ENCODE results near the gene CNGB1. TPM values are rescaled to one million over a fixed set of nuclear protein-coding genes. Genes with fewer than 3 reads are reported as not detected.

Gene CNGB1
- total RNA-seq, 4 donors from 2014 or later: not detected

DNA sequence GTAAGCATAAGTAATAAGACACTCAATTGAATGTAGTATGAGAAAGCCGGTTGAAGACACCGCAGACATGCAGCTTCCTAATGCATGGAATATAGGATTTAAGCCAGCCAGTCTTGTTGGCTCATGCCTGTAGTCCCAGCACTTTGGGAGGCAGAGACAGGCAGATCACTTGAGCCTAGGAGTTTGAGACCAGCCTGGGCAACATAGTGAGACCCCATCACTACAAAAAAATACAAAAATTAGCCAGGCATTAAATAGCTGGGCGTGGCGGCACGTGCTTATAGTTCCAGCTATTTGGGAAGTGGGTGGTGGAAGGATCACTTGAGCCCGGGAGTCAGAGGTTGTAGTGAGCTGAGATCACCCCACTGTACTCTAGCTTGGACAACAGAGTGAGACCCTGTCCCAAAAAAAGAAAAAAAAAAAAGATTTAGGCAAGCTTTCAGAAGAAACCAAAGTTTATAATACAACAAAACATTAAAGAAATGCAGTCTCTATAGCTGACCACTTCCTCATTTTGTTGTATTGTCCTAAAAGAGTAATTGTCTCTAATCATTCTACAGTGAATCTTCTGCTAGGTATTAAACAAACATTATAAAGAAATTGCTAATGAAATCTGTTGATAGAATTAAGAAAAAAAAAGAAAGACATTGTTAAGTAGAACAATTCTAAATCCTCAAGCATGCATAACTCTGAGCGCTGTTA, 100.0 kb downstream of the CNGB1 start:
- TF ChIP-seq, protein P1, sequence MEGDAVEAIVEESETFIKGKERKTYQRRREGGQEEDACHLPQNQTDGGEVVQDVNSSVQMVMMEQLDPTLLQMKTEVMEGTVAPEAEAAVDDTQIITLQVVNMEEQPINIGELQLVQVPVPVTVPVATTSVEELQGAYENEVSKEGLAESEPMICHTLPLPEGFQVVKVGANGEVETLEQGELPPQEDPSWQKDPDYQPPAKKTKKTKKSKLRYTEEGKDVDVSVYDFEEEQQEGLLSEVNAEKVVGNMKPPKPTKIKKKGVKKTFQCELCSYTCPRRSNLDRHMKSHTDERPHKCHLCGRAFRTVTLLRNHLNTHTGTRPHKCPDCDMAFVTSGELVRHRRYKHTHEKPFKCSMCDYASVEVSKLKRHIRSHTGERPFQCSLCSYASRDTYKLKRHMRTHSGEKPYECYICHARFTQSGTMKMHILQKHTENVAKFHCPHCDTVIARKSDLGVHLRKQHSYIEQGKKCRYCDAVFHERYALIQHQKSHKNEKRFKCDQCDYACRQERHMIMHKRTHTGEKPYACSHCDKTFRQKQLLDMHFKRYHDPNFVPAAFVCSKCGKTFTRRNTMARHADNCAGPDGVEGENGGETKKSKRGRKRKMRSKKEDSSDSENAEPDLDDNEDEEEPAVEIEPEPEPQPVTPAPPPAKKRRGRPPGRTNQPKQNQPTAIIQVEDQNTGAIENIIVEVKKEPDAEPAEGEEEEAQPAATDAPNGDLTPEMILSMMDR (IDR thresholded peaks at IDR 0.05; ENCODE audit: low read depth): no peak

DNA sequence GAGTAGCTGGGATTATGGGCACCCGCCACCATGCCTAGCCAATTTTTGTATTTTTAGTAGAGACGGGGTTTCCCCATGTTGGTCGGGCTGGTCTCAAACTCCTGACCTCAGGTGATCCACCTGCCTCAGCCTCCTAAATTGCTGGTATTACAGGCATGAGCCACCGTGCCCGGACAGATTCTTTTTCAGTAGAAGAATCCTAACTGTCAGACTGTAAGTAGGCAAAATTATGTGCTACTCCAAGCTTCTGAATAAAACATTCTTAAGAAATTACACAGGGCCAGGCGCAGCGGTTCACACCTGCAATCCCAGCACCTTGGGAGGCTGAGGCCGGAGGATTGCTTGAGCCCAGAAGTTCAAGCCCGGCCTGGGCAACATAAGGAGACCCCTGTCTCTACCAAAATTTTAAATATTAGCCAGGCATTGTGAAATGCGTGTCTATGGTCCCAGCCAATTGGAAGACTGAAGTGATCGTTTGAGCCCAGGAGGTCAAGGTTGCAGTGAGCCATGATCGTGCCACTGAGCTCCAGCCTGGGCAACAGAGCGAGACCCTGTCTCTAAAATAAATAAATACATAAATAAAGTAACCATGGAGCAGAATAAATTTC, 101.9 kb downstream of the CNGB1 start:
- TF ChIP-seq, protein P1 (IDR thresholded peaks at IDR 0.05; ENCODE audit: low read depth): no peak

DNA sequence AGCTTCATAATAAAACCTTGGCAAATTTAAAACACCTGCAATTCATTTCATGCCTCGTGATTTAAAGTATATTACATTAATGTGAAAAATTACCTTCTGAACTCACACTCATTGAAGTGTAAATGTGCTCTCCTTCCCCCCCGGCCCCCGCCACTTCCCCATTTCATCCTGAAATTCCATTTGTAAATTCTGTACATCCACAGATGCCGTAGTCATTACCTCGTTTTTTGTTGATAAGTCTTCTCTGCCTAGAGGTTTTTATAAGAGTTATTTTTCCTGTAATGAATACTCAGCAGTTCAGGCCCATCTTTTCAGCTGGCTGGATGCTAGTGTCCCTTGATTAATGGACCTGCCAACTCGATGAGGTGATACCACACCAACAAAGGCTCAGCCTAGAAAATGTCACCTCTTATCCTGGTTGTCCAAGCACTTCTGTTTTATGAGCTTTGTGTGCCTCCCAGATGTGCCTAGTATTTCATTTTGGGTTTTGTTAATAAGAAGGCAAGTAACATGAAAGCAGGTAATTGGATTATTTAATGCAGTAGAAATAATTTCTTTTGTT, 103.8 kb downstream of the CNGB1 start:
- TF ChIP-seq, protein P1 (IDR thresholded peaks at IDR 0.05; ENCODE audit: low read depth): no peak

DNA sequence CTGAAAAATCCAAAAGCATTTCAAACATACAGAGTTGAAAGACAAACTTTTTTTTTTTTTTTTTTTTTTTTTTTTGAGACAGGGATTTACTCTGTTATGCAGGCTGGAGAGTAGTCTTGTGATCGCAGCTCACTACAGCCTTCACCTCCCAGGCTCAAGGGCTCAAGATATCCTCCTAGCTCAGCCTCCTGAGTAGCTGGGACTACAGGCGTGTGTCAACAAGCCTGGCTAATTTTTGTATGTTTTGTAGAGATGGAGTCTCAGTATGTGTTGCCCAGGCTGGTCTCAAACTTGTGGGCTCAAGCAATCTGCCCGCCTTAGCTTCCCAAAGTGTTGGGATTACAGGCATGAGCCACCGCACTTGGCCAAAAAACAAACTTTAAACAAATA, 104.4 kb downstream of the CNGB1 start:
- TF ChIP-seq, protein P1 (IDR thresholded peaks at IDR 0.05; ENCODE audit: low read depth): no peak

DNA sequence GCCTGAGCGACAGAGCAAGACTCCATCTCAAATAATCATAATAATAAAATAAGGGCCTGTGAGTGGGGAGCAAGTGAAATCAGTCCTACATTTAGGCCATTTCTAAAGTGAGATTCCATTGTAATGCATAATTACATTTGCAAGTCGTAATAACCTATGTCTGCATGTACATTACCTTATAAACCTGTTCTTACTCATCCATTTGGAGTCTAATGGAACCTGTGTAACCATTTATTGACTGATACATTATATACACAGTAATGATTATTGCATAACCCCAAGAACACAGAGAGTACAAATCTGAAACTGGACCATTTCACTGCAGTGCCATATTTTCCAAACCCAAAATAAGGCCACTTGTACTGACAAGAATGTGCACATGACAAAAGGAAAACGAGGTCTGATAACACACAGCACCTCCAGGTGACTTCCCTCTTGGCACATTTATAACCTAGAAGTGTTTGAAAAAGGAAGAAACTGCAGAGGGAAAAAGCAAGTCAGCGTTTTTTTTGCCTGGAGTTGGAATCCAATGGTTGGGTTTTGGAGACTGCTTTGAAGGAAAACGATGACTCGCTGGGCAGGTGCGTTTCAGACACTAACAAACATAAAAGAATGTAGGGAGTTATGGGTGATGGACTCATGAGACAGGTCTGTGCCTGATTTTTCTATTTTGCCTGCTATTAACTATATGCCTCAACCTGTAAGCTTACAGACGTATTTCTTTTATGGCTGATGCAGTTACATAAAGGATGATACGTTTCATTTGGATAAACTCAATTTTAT, 105.0 kb downstream of the CNGB1 start:
- TF ChIP-seq, protein P1 (IDR thresholded peaks at IDR 0.05; ENCODE audit: low read depth): no peak

DNA sequence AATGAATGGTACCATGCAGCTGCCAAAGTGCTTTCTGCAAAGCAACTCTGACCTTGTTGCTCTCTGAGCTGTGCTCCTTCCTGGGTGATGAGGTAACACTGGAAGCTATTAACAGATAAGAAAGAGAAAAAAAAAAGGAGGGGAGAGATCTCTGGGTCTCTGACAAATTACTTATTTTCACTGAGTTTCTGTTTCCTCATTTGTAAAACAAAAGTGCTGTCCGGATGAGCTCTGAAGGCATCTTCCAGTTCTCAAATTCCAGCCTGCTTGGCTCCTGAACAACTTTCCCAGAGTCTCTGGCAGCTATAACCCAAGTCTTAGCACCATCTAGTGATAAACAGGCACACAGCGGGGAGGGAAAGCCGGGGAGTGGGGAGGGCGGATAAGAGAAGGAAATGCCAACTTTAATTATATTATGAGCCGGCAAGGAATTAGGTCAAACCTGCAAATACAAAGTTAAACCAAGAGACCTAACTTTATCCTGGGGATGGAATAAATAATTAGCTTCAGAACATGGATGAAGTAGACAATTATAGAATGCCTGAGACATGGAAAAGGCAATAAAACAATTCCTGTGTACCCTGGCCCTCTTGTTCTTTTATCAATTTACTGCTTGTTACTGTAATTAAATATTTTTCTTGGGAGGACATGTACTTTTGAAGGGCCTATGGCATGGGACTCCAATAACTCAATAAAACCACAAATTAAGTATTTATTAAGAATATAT, 107.3 kb downstream of the CNGB1 start:
- TF ChIP-seq, protein P1 (IDR thresholded peaks at IDR 0.05; ENCODE audit: low read depth): no peak
